ENCODE data around the gene FBXO31. TPM values are rescaled to one million over a fixed set of nuclear protein-coding genes. Genes with fewer than 3 reads are reported as not detected.

FBXO31 gene
- total and polyA plus RNA-seq, 2 of the 8 experiments (the other 6 are each of a cell fraction or from before 2014, with no cell fraction given): 8.3 to 21.6 TPM

DNA sequence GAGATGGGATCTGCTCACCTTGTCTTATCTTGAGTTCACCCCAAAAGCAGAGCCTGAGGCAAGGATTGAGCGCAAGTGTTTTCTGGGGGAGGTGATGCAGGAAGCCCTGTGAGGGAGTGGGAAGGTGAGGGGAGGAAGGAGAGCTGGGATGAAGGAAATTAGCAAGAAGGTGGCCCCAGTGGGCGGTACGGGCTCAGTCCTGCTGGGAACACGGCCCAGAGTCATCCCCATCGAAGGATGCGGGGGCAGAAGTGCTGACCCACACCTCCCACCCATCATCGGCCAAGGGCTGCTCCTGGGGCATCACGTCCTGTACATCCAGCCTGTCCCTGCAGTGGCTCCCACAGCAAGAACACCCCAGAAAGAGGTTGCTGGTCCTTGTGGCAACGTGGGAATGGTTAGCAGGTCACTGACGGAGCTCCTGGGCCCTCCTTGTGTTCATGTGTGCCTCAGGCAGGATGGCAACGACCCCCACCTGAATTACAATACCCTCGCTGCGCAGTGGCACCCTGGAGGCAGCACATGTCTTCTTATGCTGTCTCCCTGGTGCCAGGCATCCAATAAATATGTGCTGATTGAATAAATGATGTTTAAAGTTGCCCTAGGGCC, 84.6 kb downstream of the FBXO31 start:
- no peak overlapping the region for H3K14ac ChIP-seq (ENCODE audit: insufficient read length)
- DNase-seq (ENCODE audit: low read depth in 1 of 2, low spot score in 2 of 2): no peak
- H3K9me3 ChIP-seq (ENCODE audit: insufficient read depth in 2 of 2, low read depth in 1 of 2, low read length in 1 of 2): no peaks in the 10 kb centered on the region
- H2BK120ac ChIP-seq (replicated peaks; ENCODE audit: low read depth, low read length): no peak overlapping the region
- H2BK12ac ChIP-seq (ENCODE audit: low read depth, low read length): no peak overlapping the region
- no peak overlapping the region for H3K56ac ChIP-seq (replicated peaks; ENCODE audit: insufficient read length, low read depth, low read length)
- H2AK5ac ChIP-seq (ENCODE audit: low read depth, low read length): no peak overlapping the region
- H3K4ac ChIP-seq (replicated peaks; ENCODE audit: insufficient read length, low read depth, low read length): no peak overlapping the region
- no peak overlapping the region for H3K18ac ChIP-seq (ENCODE audit: extremely low read depth, low read length)
- no peak overlapping the region for H2AFZ ChIP-seq (ENCODE audit: low read length)
- no peak overlapping the region for H4K5ac ChIP-seq (ENCODE audit: insufficient read length, low read depth, low read length)
- no peak overlapping the region for H3K4me2 ChIP-seq (ENCODE audit: insufficient read depth in 1 of 2, low read depth in 2 of 2, low read length in 2 of 2)
- CTCF ChIA-PET (ENCODE audit: partially characterized antibody): interaction anchor here (0.6 to 1.9 kb wide), 11 partner anchors 10 to 921 kb away, joined by 3 to 6 read pairs (median 3); partner anchors contain the start of gene C16orf95
- no peak overlapping the region for H3K23ac ChIP-seq (ENCODE audit: insufficient read length)
- no peaks in the 10 kb centered on the region; a peak in 1 of 7 replicates for H3K27me3 ChIP-seq (replicated peaks in 1 of 4; ENCODE audit: control insufficient read depth in 3 of 4, extremely low read depth in 1 of 4, insufficient read depth in 3 of 4, low read length in 3 of 4)
- no peak overlapping the region for H2BK20ac ChIP-seq (ENCODE audit: low read length)
- no peak overlapping the region for H3K9ac ChIP-seq (replicated peaks in 1 of 4; ENCODE audit: extremely low read depth in 1 of 4, low read depth in 3 of 4, low read length in 3 of 4)
- no peak overlapping the region for H4K91ac ChIP-seq (replicated peaks; ENCODE audit: insufficient read length, low read length)
- no peaks in the 10 kb centered on the region for H3K36me3 ChIP-seq (ENCODE audit: control insufficient read depth in 2 of 4, insufficient read depth in 4 of 4, low read length in 3 of 4)
- H3K27ac ChIP-seq (ENCODE audit: low read depth, low read length): no peak overlapping the region
- H3K79me1 ChIP-seq (ENCODE audit: low read depth, low read length): no peaks in the 10 kb centered on the region
- H4K8ac ChIP-seq (ENCODE audit: extremely low read depth, insufficient read depth, low read length): no peak overlapping the region
- H4K20me1 ChIP-seq (replicated peaks in 1 of 2; ENCODE audit: control insufficient read depth in 1 of 2, insufficient read depth in 2 of 2, low read length in 2 of 2): peaks cover 0 to 2% of the 10 kb centered on the region in 2 experiments
- peaks cover 0 to 5% (median 2%) of the 10 kb centered on the region in 4 experiments; a peak in 3 of 7 replicates for H3K4me1 ChIP-seq (replicated peaks in 1 of 4; ENCODE audit: control insufficient read depth in 3 of 4, insufficient read depth in 4 of 4, low read length in 3 of 4)
- H2BK5ac ChIP-seq (ENCODE audit: low read depth, low read length): no peak overlapping the region
- TF ChIP-seq, protein P1, sequence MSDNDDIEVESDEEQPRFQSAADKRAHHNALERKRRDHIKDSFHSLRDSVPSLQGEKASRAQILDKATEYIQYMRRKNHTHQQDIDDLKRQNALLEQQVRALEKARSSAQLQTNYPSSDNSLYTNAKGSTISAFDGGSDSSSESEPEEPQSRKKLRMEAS (IDR thresholded peaks at IDR 0.05): no peak
- TF ChIP-seq KDM1A (IDR thresholded peaks at IDR 0.05; ENCODE audit: borderline replicate concordance, low read length) (no peak), ZNF274 (IDR thresholded peaks at IDR 0.05; ENCODE audit: borderline replicate concordance, extremely low read depth, low read length) (no peak), SIN3A (conservative IDR thresholded peaks at IDR 0.05 in 1 of 2, IDR thresholded peaks at IDR 0.05 in 1 of 2; ENCODE audit: low read depth in 1 of 2, low read length in 2 of 2) (no peak), HDAC2 (IDR thresholded peaks at IDR 0.05; ENCODE audit: borderline replicate concordance in 1 of 2, low read depth in 2 of 2, low read length in 2 of 2) (no peak), RFX5 (IDR thresholded peaks at IDR 0.05; ENCODE audit: borderline replicate concordance, low read depth, low read length) (no peak), TCF12 (IDR thresholded peaks at IDR 0.05; ENCODE audit: low read depth, low read length) (no peak), SAP30 (IDR thresholded peaks at IDR 0.05; ENCODE audit: insufficient read depth, insufficient replicate concordance, low read length) (no peak), MAFK (IDR thresholded peaks at IDR 0.05; ENCODE audit: low read depth, low read length) (no peak)
- no peak for FAIRE-seq
- POLR2A ChIA-PET (ENCODE audit: partially characterized antibody): interaction anchor here (0.7 kb wide), 1 partner anchor 18 kb away, joined by 3 read pairs; the partner anchor contains the start of gene C16orf95
- 75% methylated on average over 12 of the region's 13 CpGs; no CpG with 5 or more reads in 1 of the 2 experiments for WGBS, 2 experiments (ENCODE audit: extremely low coverage in 1 of 2, insufficient coverage in 1 of 2, insufficient read length in 1 of 2, insufficient replicate concordance in 2 of 2, low coverage in 1 of 2, low lambda C conversion rate in 2 of 2, missing lambda C conversion rate in 1 of 2)
- peaks cover 4% of the 10 kb centered on the region; the same call in 1 of the 2 replicates for H3K23me2 ChIP-seq (ENCODE audit: low read depth, low read length)
- H3K79me2 ChIP-seq (ENCODE audit: control insufficient read depth in 1 of 2, insufficient read depth in 2 of 2, low read length in 2 of 2): no peaks in the 10 kb centered on the region
- H3K4me3 ChIP-seq (ENCODE audit: extremely low read depth in 1 of 4, insufficient read depth in 2 of 4, low read depth in 3 of 4, low read length in 4 of 4): no peak overlapping the region
- no peak overlapping the region for H2BK15ac ChIP-seq (ENCODE audit: low read length)

Measured in H1 (cell line).